ENCODE results near the gene TMED9.

- TF ChIP-seq POLR2A (IDR thresholded peaks at IDR 0.05) = no peak
- TF ChIP-seq, protein P1, sequence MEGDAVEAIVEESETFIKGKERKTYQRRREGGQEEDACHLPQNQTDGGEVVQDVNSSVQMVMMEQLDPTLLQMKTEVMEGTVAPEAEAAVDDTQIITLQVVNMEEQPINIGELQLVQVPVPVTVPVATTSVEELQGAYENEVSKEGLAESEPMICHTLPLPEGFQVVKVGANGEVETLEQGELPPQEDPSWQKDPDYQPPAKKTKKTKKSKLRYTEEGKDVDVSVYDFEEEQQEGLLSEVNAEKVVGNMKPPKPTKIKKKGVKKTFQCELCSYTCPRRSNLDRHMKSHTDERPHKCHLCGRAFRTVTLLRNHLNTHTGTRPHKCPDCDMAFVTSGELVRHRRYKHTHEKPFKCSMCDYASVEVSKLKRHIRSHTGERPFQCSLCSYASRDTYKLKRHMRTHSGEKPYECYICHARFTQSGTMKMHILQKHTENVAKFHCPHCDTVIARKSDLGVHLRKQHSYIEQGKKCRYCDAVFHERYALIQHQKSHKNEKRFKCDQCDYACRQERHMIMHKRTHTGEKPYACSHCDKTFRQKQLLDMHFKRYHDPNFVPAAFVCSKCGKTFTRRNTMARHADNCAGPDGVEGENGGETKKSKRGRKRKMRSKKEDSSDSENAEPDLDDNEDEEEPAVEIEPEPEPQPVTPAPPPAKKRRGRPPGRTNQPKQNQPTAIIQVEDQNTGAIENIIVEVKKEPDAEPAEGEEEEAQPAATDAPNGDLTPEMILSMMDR (IDR thresholded peaks at IDR 0.05 in 4 of 5, conservative IDR thresholded peaks at IDR 0.05 in 1 of 5) = no peak
These were observed 22.1 kb upstream of the TMED9 start for GRCh38 chr5:177569894-177570293.
